T47D (cell line): ENCODE measurements around the gene S100A7.
"Not testable (repeated sequence)": the region's sequence is repeated elsewhere in the genome, so short reads cannot be mapped to it uniquely, and the experiment has no call there.

Experiments
- DNase-seq, 2 experiments: peaks; one replicate each; pipeline versions ENCODE4 v3.0.0 to v3.0.0-alpha.2; 2011 to 2012; ENCODE audit warnings: low read depth in 1 of 2, low spot score in 1 of 2
- JUND ChIP-seq: IDR thresholded peaks from 2 replicates; pipeline ENCODE4 v1.6.1; 2012; ENCODE audit warnings: low read depth
- in situ Hi-C: cut with HindIII; loops from 2 replicates; pipeline ENCODE4 v1.10.0; 2016; ENCODE audit warnings: low sequenced_read_pairs, low pct_unique_long_range_greater_than_20kb

The S100A7 gene

GRCh38 chr1:153417136-153417888 lies 43.1 kb downstream of the S100A7 start:
- DNase-seq: no peak
- in situ Hi-C loops: no loop called here
- TF ChIP-seq JUND: no peak

DNA sequence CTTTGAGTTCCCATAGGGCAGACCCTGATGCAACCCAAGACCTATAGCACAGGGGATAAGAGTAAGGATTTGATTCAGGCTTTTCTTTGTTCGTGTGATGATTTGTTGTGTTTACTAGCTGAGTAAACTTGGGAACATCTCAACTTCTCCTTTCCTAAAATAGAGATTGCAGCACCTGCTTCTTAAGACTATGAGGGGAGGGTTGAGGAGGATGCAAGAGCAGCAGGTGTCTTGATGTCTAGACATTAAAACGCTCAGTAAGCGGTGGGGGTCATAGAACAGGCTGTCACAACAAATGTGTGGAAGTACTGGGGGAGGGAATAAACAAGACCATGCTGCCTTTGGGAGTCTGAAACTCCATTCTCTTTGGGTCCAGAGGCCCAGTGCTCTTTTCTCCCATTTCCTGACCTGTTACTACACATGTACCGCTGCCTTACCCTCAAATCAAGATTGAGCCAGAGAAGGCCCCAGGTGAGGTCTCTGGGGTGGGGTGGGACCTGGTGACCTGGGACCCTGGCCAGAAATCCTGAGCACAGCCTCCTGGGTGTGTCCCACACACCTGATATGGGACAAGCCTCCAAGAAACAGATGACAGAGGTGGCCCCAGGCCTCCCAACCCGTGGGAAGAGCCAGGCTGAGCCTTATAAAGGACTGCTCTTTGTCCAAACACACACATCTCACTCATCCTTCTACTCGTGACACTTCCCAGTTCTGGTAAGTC lies 44.4 kb downstream of the S100A7 start, which contains the start of gene S100A7A:
Gene S100A7A (plus strand): TSS at position 671 of the 721 bp plus-strand sequence. CDS start 1,563 bp downstream, outside the sequence.
- no peak for DNase-seq
- TF ChIP-seq JUND: no peak
- in situ Hi-C loops: no loop called here

DNA sequence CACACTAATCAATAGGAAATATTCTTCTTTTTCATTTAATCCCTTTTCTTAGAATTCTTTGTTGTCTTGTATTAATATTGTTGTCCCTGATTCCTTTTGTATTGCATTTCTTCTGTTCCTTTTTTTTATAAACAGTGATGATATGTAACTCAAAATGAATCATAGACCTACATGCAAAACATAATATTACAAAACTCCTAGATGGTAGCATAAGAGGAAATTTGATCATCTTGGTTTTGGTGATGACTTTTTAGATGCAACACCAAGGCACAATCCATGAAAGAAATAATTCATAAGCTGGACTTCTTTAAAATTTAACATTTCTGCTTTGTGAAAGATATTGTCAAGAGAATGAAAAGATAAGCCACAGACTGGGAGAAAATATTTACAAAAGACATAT lies 46.5 kb downstream of the S100A7 start:
- in situ Hi-C loops, DNase-seq: not testable (repeated sequence)
